ENCODE results near the gene VAV2. TPM values are rescaled to one million over a fixed set of nuclear protein-coding genes. Genes with fewer than 3 reads are reported as not detected.

The VAV2 gene
- polyA plus RNA-seq, 2 of the 4 experiments (the other 2 are of a cell fraction), result 9.8 to 21.4 TPM

DNA sequence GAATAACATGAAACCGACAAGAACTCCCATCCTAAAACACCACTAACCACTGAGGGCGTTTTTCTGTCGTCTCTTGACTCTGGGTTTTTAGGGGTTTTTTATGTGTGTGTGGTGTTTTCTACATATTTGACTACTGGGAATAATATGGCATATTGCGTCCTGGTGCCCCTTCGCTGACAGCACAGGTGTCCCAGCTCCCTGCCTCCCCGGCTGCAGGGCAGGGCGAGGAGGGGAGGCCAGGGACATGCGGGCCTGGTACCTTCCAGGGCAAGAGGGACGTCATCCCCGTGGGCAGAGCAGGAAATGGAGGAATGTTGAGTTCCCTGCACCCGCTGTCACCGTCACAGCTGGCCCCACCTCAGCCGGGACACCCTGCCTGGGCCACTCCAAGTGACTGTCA, 34.8 kb downstream of the VAV2 start:
- FAIRE-seq, result no peak
- no peak overlapping the region for H3K4me2 ChIP-seq
- peaks cover 9% of the 10 kb centered on the region; the same call in 1 of the 3 replicates for H3K4me1 ChIP-seq
- ChIA-PET CTCF (interaction anchor here (0.8 to 1.1 kb wide), 3 partner anchors 36 to 164 kb away, joined by 3 to 4 read pairs (median 3); no protein-coding TSS in a partner anchor), POLR2A (no interaction called here)
- no peak overlapping the region for H3K27ac ChIP-seq
- no peak for DNase-seq (ENCODE audit: low read depth in 1 of 2, low spot score in 1 of 2)
- no peak overlapping the region for H3K4me3 ChIP-seq
- no peaks in the 10 kb centered on the region for H3K9me3 ChIP-seq
- no peak for ATAC-seq
- no peak for TF ChIP-seq ZC3H11A (IDR thresholded peaks at IDR 0.05)
- no peak for TF ChIP-seq CEBPB (IDR thresholded peaks at IDR 0.05)
- TF ChIP-seq MYC (IDR thresholded peaks at IDR 0.05; ENCODE audit: borderline replicate concordance, low read length), result no peak
- no peak for TF ChIP-seq GATA3 (IDR thresholded peaks at IDR 0.05; ENCODE audit: borderline replicate concordance)
- TF ChIP-seq, protein P1, sequence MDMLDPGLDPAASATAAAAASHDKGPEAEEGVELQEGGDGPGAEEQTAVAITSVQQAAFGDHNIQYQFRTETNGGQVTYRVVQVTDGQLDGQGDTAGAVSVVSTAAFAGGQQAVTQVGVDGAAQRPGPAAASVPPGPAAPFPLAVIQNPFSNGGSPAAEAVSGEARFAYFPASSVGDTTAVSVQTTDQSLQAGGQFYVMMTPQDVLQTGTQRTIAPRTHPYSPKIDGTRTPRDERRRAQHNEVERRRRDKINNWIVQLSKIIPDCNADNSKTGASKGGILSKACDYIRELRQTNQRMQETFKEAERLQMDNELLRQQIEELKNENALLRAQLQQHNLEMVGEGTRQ (IDR thresholded peaks at IDR 0.05), result no peak
- WGBS (ENCODE audit: missing lambda C conversion rate), result 76% methylated on average over 13 of the region's 13 CpGs

GRCh38 chr9:133956520-133957076, 35.5 kb downstream of the VAV2 start:
- DNase-seq (ENCODE audit: low read depth in 1 of 2, low spot score in 1 of 2) (no peak), FAIRE-seq (no peak), ATAC-seq (peak; percentile 33 to 45; a peak in 3 of 6 replicates)
- POLR2A ChIA-PET, result no interaction called here
- Histone ChIP-seq H3K4me1 (peaks cover 9% of the 10 kb centered on the region; the same call in 1 of the 3 replicates), H3K9me3 (no peaks in the 10 kb centered on the region), H3K27ac (peak overlapping the region in 1 of 2 experiments; percentile 60; a peak in 2 of 6 replicates), H3K4me2 (no peak overlapping the region), H3K4me3 (no peak overlapping the region)
- 78% methylated on average over 11 of the region's 14 CpGs for WGBS (ENCODE audit: missing lambda C conversion rate)
- TF ChIP-seq SREBF2 (IDR thresholded peaks at IDR 0.05) (no peak), ZFP36 (IDR thresholded peaks at IDR 0.05; ENCODE audit: borderline replicate concordance, partially characterized antibody) (no peak), ZC3H11A (IDR thresholded peaks at IDR 0.05) (no peak), BHLHE40 (IDR thresholded peaks at IDR 0.05; ENCODE audit: low read depth, low read length) (no peak), ELK1 (IDR thresholded peaks at IDR 0.05; ENCODE audit: low read depth, low read length) (no peak), CHD4 (IDR thresholded peaks at IDR 0.05; ENCODE audit: borderline replicate concordance) (no peak), HOXB13 (CRISPR knock-in tag; IDR thresholded peaks at IDR 0.05; ENCODE audit: low read depth) (no peak), HOXA7 (CRISPR knock-in tag; IDR thresholded peaks at IDR 0.05) (no peak), NR3C1 (IDR thresholded peaks at IDR 0.05) (no peak), MYC (IDR thresholded peaks at IDR 0.05; ENCODE audit: borderline replicate concordance, low read length) (no peak), CHD2 (IDR thresholded peaks at IDR 0.05; ENCODE audit: low read length, partially characterized antibody) (no peak)
- CTCF ChIA-PET, result interaction anchor here (0.8 to 1.2 kb wide), 5 partner anchors 37 to 163 kb away, joined by 3 to 4 read pairs (median 3); no protein-coding TSS in a partner anchor

GRCh38 chr9:133955821-133956411, 36.2 kb downstream of the VAV2 start:
- 77% methylated on average over 15 of the region's 15 CpGs for WGBS (ENCODE audit: missing lambda C conversion rate)
- ChIA-PET POLR2A (no interaction called here), CTCF (interaction anchor here (0.7 to 1.2 kb wide), 4 partner anchors 20 to 160 kb away, joined by 3 to 4 read pairs (median 3); no protein-coding TSS in a partner anchor)
- H3K9me3 ChIP-seq, result no peaks in the 10 kb centered on the region
- H3K4me2 ChIP-seq, result no peak overlapping the region
- TF ChIP-seq CBX2 (IDR thresholded peaks at IDR 0.05; ENCODE audit: borderline replicate concordance, low read depth) (no peak), CEBPB (IDR thresholded peaks at IDR 0.05) (no peak), PBX3 (IDR thresholded peaks at IDR 0.05) (no peak), ZC3H11A (IDR thresholded peaks at IDR 0.05) (no peak), EP300 (IDR thresholded peaks at IDR 0.05) (no peak), POLR2AphosphoS2 (conservative IDR thresholded peaks at IDR 0.05; ENCODE audit: low read length) (no peak), ESRRA (IDR thresholded peaks at IDR 0.05; ENCODE audit: borderline replicate concordance, low read length) (no peak), E2F6 (IDR thresholded peaks at IDR 0.05; ENCODE audit: borderline replicate concordance, low read depth) (no peak)
- no peak for ATAC-seq
- H3K4me3 ChIP-seq, result no peak overlapping the region
- no peak for FAIRE-seq
- no peak for DNase-seq (ENCODE audit: low read depth in 1 of 2, low spot score in 1 of 2)
- peak overlapping the region in 1 of 2 experiments; percentile 48; a peak in 1 of 6 replicates for H3K27ac ChIP-seq
- H3K4me1 ChIP-seq, result peaks cover 9% of the 10 kb centered on the region; the same call in 1 of the 3 replicates

All from A549 (cell line).